ENCODE data around the gene ANGEL1. TPM values are rescaled to one million over a fixed set of nuclear protein-coding genes. Genes with fewer than 3 reads are reported as not detected.

The ANGEL1 gene
- total RNA-seq, 4 donors from 2014 or later, result 10.9 to 23.8 (median 17.4) TPM

DNA sequence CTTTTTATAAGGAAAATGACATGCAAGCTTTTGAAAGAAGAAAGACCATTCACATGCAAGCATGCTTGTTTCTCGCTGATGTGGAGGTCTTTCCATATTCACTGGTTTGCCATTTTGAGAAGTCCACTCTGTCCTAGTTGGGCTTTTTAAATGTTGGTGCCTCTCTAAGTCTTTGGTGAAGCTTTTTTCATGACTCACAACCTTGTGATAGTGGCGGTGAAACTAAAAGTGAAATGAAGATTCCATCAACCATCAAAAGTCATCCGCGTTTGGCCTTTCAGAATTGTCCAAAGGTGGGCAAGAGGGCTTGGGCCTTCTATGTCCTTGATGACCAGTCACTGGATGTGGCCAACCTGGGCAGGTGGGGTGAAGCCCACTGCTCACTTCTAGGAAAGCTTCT, 17.9 kb upstream of the ANGEL1 start:
- TF ChIP-seq, protein P1, sequence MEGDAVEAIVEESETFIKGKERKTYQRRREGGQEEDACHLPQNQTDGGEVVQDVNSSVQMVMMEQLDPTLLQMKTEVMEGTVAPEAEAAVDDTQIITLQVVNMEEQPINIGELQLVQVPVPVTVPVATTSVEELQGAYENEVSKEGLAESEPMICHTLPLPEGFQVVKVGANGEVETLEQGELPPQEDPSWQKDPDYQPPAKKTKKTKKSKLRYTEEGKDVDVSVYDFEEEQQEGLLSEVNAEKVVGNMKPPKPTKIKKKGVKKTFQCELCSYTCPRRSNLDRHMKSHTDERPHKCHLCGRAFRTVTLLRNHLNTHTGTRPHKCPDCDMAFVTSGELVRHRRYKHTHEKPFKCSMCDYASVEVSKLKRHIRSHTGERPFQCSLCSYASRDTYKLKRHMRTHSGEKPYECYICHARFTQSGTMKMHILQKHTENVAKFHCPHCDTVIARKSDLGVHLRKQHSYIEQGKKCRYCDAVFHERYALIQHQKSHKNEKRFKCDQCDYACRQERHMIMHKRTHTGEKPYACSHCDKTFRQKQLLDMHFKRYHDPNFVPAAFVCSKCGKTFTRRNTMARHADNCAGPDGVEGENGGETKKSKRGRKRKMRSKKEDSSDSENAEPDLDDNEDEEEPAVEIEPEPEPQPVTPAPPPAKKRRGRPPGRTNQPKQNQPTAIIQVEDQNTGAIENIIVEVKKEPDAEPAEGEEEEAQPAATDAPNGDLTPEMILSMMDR (IDR thresholded peaks at IDR 0.05; ENCODE audit: low read depth), result no peak

DNA sequence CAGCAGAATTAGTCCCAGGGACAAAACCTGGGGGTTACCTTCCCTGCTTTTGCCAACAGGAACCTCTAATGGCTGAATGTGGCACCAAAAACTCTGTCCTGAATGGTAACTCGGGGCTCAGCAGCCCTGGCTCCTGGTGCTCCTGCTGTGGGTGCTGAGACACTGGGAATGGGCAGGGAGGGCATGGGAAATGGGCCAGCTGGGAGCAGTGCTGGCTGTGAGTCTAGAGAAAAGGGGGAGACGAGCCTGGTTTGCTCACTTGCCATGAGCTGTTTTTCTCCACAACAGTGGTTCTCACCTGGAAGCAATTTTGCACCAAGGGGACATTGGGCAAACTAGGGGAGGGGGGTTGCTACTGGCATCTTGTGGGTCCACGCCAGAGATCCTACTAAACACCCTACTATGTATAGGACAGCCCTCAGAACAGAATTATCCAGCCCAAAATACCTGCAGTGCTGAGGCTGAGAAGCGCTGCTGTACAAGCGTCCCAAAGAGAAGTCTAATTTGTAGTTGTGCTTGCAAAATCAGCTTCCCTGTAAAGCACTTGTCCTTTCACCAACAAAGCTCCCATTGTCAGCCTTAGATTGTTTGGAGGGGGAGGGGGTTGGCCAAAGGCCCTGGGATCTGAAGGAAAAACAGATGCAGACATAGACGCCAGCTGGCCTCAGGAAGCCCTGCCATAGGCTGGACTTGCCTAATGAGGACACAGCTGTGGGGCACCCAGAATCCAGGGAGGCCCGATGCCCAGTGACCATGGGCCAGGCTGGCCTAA, 17.2 kb upstream of the ANGEL1 start:
- TF ChIP-seq, protein P1 (IDR thresholded peaks at IDR 0.05; ENCODE audit: low read depth), result no peak

DNA sequence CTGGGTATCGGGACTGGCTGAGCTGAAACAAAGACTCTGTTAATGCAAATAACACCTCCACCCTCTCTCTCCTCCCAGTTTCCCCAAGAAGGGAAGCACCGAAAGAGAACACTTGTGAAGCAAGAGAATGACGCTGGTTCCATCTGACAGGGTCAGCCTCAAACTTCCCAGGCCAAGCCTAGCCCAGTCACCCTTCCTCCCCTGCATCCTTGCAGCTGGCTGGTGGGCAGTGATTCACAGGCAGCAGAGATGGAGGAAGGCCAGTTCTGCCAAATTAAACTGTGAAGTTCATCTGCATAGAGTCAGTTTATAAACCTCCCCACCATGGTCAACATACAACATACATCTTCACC, 16.3 kb upstream of the ANGEL1 start:
- TF ChIP-seq, protein P1 (IDR thresholded peaks at IDR 0.05; ENCODE audit: low read depth), result no peak

DNA sequence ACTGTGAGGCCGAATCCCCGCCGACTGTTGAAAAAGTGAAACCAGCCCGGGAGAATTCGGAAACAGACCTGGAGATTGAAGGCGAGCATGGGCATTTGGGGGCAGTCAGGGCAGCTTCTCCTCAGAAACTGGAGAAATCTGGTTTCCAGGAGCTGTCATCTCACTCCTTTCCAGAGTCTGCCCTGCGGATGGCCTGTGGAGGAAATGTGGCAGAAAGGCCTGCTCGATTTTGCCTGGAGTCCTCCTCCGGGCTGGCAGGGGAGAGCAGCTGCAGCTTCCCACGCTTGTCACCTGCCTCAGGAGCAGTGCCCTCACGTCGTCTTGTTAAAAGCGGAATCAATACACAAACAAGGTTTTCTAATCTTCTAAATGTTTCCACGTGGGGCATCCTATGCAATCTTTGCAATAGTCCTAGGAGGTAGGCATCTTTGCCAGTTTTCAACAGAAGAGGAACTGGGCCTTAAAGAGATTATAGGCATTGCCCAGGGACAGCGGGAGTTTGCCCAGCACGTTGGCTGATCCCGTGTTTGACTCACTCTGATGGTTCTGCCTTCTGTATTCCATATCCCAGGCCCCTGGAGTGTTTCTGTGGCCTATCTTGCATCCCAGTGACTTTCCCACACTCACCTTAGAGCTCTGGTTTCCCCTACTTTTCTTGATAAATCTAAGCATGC, 15.8 kb upstream of the ANGEL1 start:
- TF ChIP-seq, protein P1 (IDR thresholded peaks at IDR 0.05; ENCODE audit: low read depth), result no peak

DNA sequence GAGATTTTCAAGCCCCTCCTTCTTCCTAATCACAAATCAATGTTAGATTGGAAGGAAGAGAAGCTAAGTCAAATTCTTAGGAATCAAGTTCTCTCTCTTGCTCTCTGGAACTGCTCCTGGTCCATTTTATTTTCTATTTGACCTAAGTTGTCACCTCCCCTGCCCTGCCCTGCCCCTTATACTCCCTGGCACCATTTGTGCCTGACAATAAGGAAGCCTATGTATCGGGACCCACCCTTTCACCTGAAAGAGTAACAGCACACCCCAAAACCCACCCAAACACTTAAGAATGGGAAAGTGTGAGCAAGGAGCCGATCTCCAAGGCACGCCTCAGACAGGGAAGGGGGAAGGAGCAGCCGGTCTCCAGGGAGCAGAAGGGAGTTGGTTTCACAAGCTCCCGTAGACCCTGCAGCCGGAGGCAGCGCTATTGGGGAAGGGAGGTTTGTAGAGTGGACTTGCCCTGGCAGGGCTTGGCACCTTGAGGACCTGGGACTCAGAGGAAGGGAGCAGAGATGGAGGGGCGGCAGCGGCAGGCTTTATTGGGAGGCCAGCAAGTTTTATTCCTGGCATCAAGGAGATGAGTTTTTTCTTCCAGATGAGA, 15.1 kb upstream of the ANGEL1 start:
- TF ChIP-seq, protein P1 (IDR thresholded peaks at IDR 0.05; ENCODE audit: low read depth), result no peak

DNA sequence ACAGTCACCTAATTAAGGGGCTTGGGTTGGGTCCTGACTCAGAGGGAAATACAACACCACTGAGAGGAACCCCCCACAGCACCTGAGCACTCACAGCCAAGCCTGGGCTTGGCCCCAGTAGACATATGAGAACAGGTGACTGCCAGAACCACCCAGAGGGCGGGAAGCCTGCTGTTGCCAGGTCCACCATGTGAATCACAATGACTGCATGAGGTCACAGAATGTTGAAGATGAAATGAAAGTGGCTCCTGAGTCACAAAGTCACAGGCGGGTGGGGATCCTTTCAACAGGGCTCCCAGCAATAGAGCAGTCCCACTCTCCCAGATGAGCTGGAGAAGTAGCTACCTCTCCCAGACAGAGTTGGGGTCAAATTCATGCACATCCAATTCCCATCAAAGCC, 13.4 kb upstream of the ANGEL1 start, which contains the start of gene LRRC74A:
Gene LRRC74A (plus strand): TSS at position 287 of the 400 bp plus-strand sequence. CDS start 290 bp downstream, outside the sequence.
- TF ChIP-seq, protein P1 (IDR thresholded peaks at IDR 0.05; ENCODE audit: low read depth), result no peak

DNA sequence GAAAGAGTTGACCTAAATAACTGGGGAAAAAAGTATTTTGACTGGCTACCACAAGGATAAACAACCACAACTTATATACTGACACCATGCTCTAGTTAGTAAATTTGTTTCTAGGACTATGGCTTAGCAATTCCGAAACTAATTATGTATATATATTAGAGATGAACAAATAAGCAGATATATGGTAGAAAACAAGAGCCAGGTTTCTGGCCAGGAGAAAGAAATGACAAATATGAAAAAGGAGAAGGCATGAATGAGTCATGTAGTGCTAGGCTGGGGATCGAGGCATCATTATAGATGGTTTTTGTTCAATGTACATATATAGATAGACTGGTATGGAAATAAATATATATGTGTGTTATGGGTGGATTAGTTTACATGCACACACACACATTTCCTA, 8.0 kb upstream of the ANGEL1 start:
- TF ChIP-seq, protein P1 (IDR thresholded peaks at IDR 0.05; ENCODE audit: low read depth), result no peak

All from subcutaneous adipose tissue (tissue), 4 donors.